Measurements from ENCODE around the gene C4BPB. TPM values are rescaled to one million over a fixed set of nuclear protein-coding genes. Genes with fewer than 3 reads are reported as not detected.

C4BPB gene
- total and polyA plus RNA-seq, 2 of the 13 experiments (the other 11 are each of a cell fraction or from before 2014, with no cell fraction given) = 155 to 266 TPM

GRCh38 chr1:207064561-207064960, 24.1 kb upstream of the C4BPB start (continued):
- TF ChIP-seq ZNF841 (CRISPR knock-in tag; IDR thresholded peaks at IDR 0.05; ENCODE audit: borderline replicate concordance) = no peak
- TF ChIP-seq ONECUT2 (CRISPR knock-in tag; IDR thresholded peaks at IDR 0.05) = no peak
- no peak for TF ChIP-seq ZC3H4 (CRISPR knock-in tag; IDR thresholded peaks at IDR 0.05; ENCODE audit: borderline replicate concordance)
- no peak for TF ChIP-seq ZBTB25 (CRISPR knock-in tag; IDR thresholded peaks at IDR 0.05)
- TF ChIP-seq ATF2 (CRISPR knock-in tag; IDR thresholded peaks at IDR 0.05) = no peak
- no peak for TF ChIP-seq U2AF2 (IDR thresholded peaks at IDR 0.05; ENCODE audit: low read depth, low read length)
- TF ChIP-seq NR1H2 (CRISPR knock-in tag; IDR thresholded peaks at IDR 0.05; ENCODE audit: borderline replicate concordance, low read depth) = no peak
- no peak for TF ChIP-seq THYN1 (CRISPR knock-in tag; IDR thresholded peaks at IDR 0.05; ENCODE audit: borderline replicate concordance, low read depth)

GRCh38 chr1:207067185-207067584, 21.5 kb upstream of the C4BPB start:
- Histone ChIP-seq H3K9me3 (ENCODE audit: low read length) (no peaks in the 10 kb centered on the region), H3K27ac (ENCODE audit: extremely low read length, insufficient read depth, low read length) (peak overlapping the region; percentile 46), H3K79me2 (ENCODE audit: insufficient read depth, low read length) (no peaks in the 10 kb centered on the region), H4K20me1 (ENCODE audit: insufficient read depth, low read length) (no peaks in the 10 kb centered on the region), H3K36me3 (replicated peaks in 1 of 2; ENCODE audit: control insufficient read depth in 1 of 2, insufficient read depth in 2 of 2, low read length in 2 of 2) (peaks cover 12 to 37% of the 10 kb centered on the region in 2 experiments; a peak in 4 of 5 replicates), H3K9ac (ENCODE audit: insufficient read depth, low read depth, low read length) (no peak overlapping the region), H2AFZ (ENCODE audit: low read length) (no peak overlapping the region), H3K4me3 (replicated peaks in 1 of 3; ENCODE audit: insufficient read depth in 1 of 3, low read depth in 2 of 3, low read length in 3 of 3) (no peak overlapping the region), H3K4me2 (ENCODE audit: low read depth, low read length) (peak overlapping the region; percentile 8; the same call in 1 of the 2 replicates), H3K4me1 (ENCODE audit: insufficient read depth, low read length) (peaks cover 21% of the 10 kb centered on the region), H3K27me3 (ENCODE audit: control insufficient read depth in 1 of 2, insufficient read depth in 2 of 2, low read length in 2 of 2) (no peaks in the 10 kb centered on the region)
- intact Hi-C loops (cut with micrococcal nuclease; ENCODE audit: unreplicated experiment) = no loop called here
- DNase-seq (ENCODE audit: low spot score) (no peak), ATAC-seq (no peak), FAIRE-seq (no peak)
- in situ Hi-C loops (cut with HindIII; ENCODE audit: extremely low pct_ligation_motif_present, low pct_unique_long_range_greater_than_20kb) = no loop called here
- BruUV-seq (replicated peaks) = no TSS peak
- WGBS (ENCODE audit: low lambda C conversion rate) = 75% methylated on average over 3 of the region's 3 CpGs
- ChIA-PET CTCF (ENCODE audit: low intra/inter-chr PET ratio, low total read pairs) (no interaction called here), POLR2A (interaction anchor here (1.1 kb wide), 1 partner anchor 14 kb away, joined by 3 read pairs; the partner anchor contains the start of gene PFKFB2)
- TF ChIP-seq AFF4 (CRISPR knock-in tag; IDR thresholded peaks at IDR 0.05) (no peak), NR3C1 (CRISPR knock-in tag; IDR thresholded peaks at IDR 0.05) (no peak), ZNF280D (CRISPR knock-in tag; IDR thresholded peaks at IDR 0.05) (no peak), ZNF367 (CRISPR knock-in tag; IDR thresholded peaks at IDR 0.05; ENCODE audit: borderline replicate concordance) (no peak), SNAPC5 (CRISPR knock-in tag; IDR thresholded peaks at IDR 0.05; ENCODE audit: borderline replicate concordance) (no peak), ZNF879 (CRISPR knock-in tag; IDR thresholded peaks at IDR 0.05) (no peak)
